Activated CD4-positive, alpha-beta T cell treated with anti-CD3 and anti-CD28 coated beads, Interleukin-10, Interleukin-2, amounts not matched to agents 100 ng/mL and 50 ng/mL, durations not matched to agents 16 hours and 8 hours (primary cell): Measurements from ENCODE around the gene SLC6A17.

ENCODE experiments used
- DNase-seq: peaks from one replicate; pipeline ENCODE4 v3.0.0-alpha.2; 2020

SLC6A17 gene

DNA sequence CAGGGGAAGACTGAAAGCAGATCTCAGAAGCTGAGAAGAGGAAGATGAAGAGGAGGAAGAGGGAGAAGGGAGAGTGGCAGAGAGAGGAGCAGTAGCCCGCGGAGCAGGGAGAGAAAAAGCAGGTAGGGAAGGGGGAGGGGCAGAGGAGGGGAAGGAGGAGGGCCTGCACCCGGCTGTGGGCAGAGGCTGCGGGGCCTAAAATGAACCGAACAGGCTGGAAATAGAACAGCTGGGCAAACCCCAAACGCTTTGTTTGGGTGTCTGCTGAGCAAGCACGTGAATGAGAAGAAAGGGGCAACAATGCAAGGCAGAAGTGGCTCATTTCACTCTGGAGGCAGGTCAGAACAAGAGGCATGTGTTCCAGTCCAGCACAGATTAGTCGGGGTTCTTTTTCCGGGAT, 93.3 kb downstream of the SLC6A17 start:
- peak; percentile 19 for DNase-seq

DNA sequence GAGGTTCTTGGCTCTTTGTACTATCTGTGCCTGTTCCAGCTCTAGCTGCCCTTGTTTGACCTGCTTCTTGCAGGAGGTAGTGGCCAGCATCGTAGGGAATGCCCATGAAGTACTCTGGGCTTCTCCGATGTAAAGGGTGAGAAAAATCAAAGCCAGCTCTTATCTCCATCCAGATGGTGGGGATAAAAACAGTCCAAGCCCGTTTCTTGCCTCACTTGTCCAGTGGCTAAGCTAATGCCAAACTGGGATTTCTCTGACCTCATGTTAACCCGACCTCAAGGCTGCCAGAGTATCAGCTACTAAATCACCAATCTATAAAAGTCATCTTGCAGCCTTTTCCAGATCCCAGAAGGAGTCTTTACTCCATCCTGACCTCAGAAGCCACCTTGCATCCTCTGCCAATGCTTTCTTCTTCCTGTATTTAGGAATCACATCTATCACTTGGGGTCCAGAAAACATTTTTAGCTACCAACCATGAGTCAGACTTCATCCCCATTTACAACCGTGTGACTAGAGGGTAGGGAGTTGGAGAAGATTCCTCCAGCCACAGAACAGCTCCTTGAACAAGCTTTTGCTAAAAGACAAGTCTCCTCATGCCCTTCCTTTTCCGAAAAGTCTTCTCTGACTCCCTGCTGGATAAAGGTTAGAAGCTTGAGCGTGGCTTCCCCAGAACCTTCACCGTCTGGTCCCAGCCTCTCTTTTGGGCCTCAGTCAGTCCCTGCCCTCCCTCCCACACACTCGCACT, 95.8 kb downstream of the SLC6A17 start:
- DNase-seq: no peak

- DNase-seq: no peak
These were observed 98.5 kb downstream of the SLC6A17 start for GRCh38 chr1:110248746-110249145.

DNA sequence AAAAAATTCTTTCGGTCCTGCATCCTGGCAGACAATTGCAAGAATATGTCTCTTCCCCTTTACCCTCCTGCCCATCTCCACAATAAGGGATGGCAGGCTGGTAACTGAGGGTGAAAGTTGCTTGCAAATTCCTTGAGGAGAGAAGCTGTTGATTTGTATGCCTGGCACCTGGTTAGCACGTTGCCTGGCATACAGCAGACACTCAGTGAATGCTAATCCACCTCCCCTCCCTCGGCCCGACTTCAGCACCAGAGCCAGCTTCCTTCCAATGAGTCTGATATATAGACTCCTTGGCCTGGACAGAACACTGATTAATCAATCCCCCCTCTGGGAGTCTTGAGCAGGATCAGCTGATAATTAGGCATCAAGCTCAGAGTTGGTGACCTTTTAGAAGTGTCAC, 99.0 kb downstream of the SLC6A17 start:
- no peak for DNase-seq

- DNase-seq: no peak
These were observed 99.7 kb downstream of the SLC6A17 start for GRCh38 chr1:110250008-110250407.

DNA sequence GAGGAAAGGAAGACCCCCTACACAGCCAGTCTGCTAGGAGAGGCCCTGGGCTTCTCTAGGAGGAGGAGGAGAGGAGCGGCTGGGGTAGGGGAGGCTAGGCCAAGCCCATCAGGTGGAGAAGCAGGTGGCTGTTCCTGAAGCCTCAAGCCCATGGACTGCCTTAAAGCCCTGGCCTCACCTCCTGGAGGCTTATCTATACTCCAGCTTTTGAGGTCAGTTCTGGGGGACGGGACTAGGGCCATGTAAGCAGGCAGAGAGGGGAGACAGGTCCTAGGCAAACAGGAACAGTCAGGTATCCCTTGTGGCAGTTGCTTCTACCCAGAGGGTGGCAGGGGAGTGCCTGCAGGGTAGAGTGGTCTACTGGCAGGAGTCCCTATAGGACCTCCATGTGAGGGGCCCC, 100.5 kb downstream of the SLC6A17 start:
- no peak for DNase-seq
